Activated gamma-delta T cell treated with anti-CD3 and anti-CD28 coated beads, Interleukin-2, amount 50 U/mL, for 16 hours (primary cell): Measurements from ENCODE around the gene USP43.
"Not testable (repeated sequence)": the region's sequence is repeated elsewhere in the genome, so short reads cannot be mapped to it uniquely, and the experiment has no call there.

Experiments used
- DNase-seq: peaks from one replicate; pipeline ENCODE4 v3.0.0-alpha.2; 2020; ENCODE audit warnings: low read depth

The USP43 gene

GRCh38 chr17:9644910-9645751 is at the start of gene USP43:
USP43 (plus strand) TSS chr17:9645517; CDS start chr17:9645633, 116 bp downstream.
- no peak for DNase-seq

GRCh38 chr17:9597638-9598037 is 47.7 kb upstream of the USP43 start:
- DNase-seq: not testable (repeated sequence)

GRCh38 chr17:9598661-9599060 is 46.7 kb upstream of the USP43 start:
- no peak for DNase-seq

GRCh38 chr17:9604583-9604982 is 40.7 kb upstream of the USP43 start:
- DNase-seq: not testable (repeated sequence)

GRCh38 chr17:9606453-9606852 is 38.9 kb upstream of the USP43 start:
- DNase-seq: no peak

- DNase-seq: not testable (repeated sequence)
These were observed 38.3 kb upstream of the USP43 start for GRCh38 chr17:9607058-9607457.

GRCh38 chr17:9611557-9611956 is 33.8 kb upstream of the USP43 start:
- no peak for DNase-seq

GRCh38 chr17:9612006-9612405 is 33.3 kb upstream of the USP43 start:
- DNase-seq: no peak

GRCh38 chr17:9615486-9615885 is 29.8 kb upstream of the USP43 start:
- DNase-seq: no peak

GRCh38 chr17:9622961-9623360 is 22.4 kb upstream of the USP43 start:
- no peak for DNase-seq

- DNase-seq: no peak
These were observed 16.8 kb upstream of the USP43 start for GRCh38 chr17:9628509-9628908.

- no peak for DNase-seq
These were observed 12.6 kb upstream of the USP43 start for GRCh38 chr17:9632741-9633140.

GRCh38 chr17:9635340-9635739 is 10.0 kb upstream of the USP43 start:
- no peak for DNase-seq

- no peak for DNase-seq
These were observed 8.8 kb upstream of the USP43 start for GRCh38 chr17:9636501-9636900.

- DNase-seq: not testable (repeated sequence)
These were observed 4.9 kb upstream of the USP43 start for GRCh38 chr17:9640388-9640787.

GRCh38 chr17:9643611-9644010 is 1.7 kb upstream of the USP43 start:
- DNase-seq: no peak

- no peak for DNase-seq
These were observed 681 bp downstream of the USP43 start for GRCh38 chr17:9645851-9646545.

GRCh38 chr17:9646546-9646885 is 1.2 kb downstream of the USP43 start:
- DNase-seq: no peak

- DNase-seq: no peak
These were observed 1.7 kb downstream of the USP43 start for GRCh38 chr17:9647014-9647413.

- DNase-seq: no peak
These were observed 3.3 kb downstream of the USP43 start for GRCh38 chr17:9648521-9649110.

- no peak for DNase-seq
These were observed 13.4 kb downstream of the USP43 start for GRCh38 chr17:9658593-9659211.

GRCh38 chr17:9661027-9661426 is 15.7 kb downstream of the USP43 start:
- DNase-seq: no peak

GRCh38 chr17:9663511-9663910 is 18.2 kb downstream of the USP43 start:
- not testable (repeated sequence) for DNase-seq
